H1 (cell line): ENCODE data around the gene SEMA4D.

ENCODE experiments used
- EGR1 ChIP-seq: IDR thresholded peaks from 2 replicates; pipeline ENCODE4 v1.6.1; 2011; ENCODE audit warnings: low read depth, low read length, borderline replicate concordance
- EZH2 ChIP-seq: fragments of 200-600 bp; sonication (generic); IDR thresholded peaks from 2 replicates; pipeline ENCODE4 v1.7.1; 2012; ENCODE audit warnings: low read depth, mild to moderate bottlenecking, moderate library complexity, low read length, inconsistent platforms; ENCODE audit not compliant: severe bottlenecking
- FOSL1 ChIP-seq: IDR thresholded peaks from 2 replicates; pipeline ENCODE4 v1.6.1; 2011; ENCODE audit warnings: mild to moderate bottlenecking, low read depth, low read length, moderate library complexity; ENCODE audit not compliant: insufficient read depth
- POLR2A ChIP-seq, 2 experiments: IDR thresholded peaks; 1 replicate in 1 of 2; 2 replicates in 1 of 2; pipeline ENCODE4 v1.6.1; 2011; ENCODE audit warnings: low read depth in 2 of 2, low read length in 2 of 2, mild to moderate bottlenecking in 2 of 2; ENCODE audit errors: control extremely low read depth in 1 of 2
- POLR2AphosphoS5 ChIP-seq: IDR thresholded peaks from 2 replicates; pipeline ENCODE4 v1.6.1; 2011; ENCODE audit warnings: low read depth, low read length
- RFX5 ChIP-seq: IDR thresholded peaks from 2 replicates; pipeline ENCODE4 v1.6.1; 2011; ENCODE audit warnings: low read depth, low read length, improper control_type of control experiment, borderline replicate concordance
- SIX5 ChIP-seq: IDR thresholded peaks from 2 replicates; pipeline ENCODE4 v1.6.1; 2011; ENCODE audit warnings: mild to moderate bottlenecking, low read depth, low read length
- SP2 ChIP-seq: IDR thresholded peaks from 2 replicates; pipeline ENCODE4 v1.6.1; 2012; ENCODE audit warnings: mild to moderate bottlenecking, low read length, inconsistent platforms
- TAF1 ChIP-seq: IDR thresholded peaks from 2 replicates; pipeline ENCODE4 v1.6.1; 2011; ENCODE audit warnings: mild to moderate bottlenecking, low read depth, low read length
- TEAD4 ChIP-seq: IDR thresholded peaks from 2 replicates; pipeline ENCODE4 v1.6.1; 2012; ENCODE audit warnings: low read depth, low read length, inconsistent platforms, mixed read lengths
- TF ChIP-seq, protein P1 (sequence below), 3 experiments: IDR thresholded peaks; 1 replicate in 2 of 3; 2 replicates in 1 of 3; pipeline versions ENCODE4 v1.5.1 to v1.6.1; 2011; ENCODE audit warnings: low read length in 3 of 3, mild to moderate bottlenecking in 3 of 3, inconsistent platforms in 2 of 3, low read depth in 1 of 3, moderate library complexity in 1 of 3; ENCODE audit not compliant: insufficient read depth in 1 of 3; ENCODE audit errors: control extremely low read depth in 1 of 3

DNA sequence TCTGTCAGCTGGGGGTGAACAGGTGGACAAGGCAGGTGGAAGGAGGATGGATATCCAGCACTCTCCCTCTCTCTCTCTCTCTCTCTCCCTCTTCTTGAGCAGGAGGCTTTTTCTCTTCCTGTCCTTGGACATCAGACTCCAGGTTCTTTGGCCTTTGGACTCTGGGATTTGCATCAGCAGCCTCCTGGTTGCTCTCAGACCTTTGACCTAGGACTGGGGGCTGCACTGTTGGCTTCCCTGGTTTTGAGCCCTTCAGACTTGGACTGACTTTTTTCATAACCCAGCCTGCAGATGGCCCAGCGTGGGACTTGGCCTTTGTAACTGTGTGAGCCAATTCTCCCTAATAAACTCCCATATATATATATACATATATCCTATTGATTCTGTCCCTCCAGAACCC lies 35.0 kb upstream of the SEMA4D start:
- TF ChIP-seq EZH2 (no peak), TAF1 (no peak), SIX5 (no peak), FOSL1 (no peak), SP2 (no peak), RFX5 (no peak), TEAD4 (no peak), POLR2A (IDR thresholded peaks at IDR 0.05; ENCODE audit: control extremely low read depth in 1 of 2, low read depth in 2 of 2, low read length in 2 of 2) (no peak), EGR1 (no peak), POLR2AphosphoS5 (no peak)
- TF ChIP-seq, protein P1, sequence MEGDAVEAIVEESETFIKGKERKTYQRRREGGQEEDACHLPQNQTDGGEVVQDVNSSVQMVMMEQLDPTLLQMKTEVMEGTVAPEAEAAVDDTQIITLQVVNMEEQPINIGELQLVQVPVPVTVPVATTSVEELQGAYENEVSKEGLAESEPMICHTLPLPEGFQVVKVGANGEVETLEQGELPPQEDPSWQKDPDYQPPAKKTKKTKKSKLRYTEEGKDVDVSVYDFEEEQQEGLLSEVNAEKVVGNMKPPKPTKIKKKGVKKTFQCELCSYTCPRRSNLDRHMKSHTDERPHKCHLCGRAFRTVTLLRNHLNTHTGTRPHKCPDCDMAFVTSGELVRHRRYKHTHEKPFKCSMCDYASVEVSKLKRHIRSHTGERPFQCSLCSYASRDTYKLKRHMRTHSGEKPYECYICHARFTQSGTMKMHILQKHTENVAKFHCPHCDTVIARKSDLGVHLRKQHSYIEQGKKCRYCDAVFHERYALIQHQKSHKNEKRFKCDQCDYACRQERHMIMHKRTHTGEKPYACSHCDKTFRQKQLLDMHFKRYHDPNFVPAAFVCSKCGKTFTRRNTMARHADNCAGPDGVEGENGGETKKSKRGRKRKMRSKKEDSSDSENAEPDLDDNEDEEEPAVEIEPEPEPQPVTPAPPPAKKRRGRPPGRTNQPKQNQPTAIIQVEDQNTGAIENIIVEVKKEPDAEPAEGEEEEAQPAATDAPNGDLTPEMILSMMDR (IDR thresholded peaks at IDR 0.05; ENCODE audit: control extremely low read depth in 1 of 3, insufficient read depth in 1 of 3, low read depth in 1 of 3, low read length in 3 of 3), result no peak
